H9 (cell line): ENCODE data around the gene TEAD1. TPM values are rescaled to one million over a fixed set of nuclear protein-coding genes. Genes with fewer than 3 reads are reported as not detected.

ENCODE experiments used
- DNase-seq: peaks from one replicate; pipeline ENCODE4 v3.0.0-alpha.2; 2017
- H2AFZ ChIP-seq: one replicate; pipeline ENCODE4 v1.6.1; 2013; ENCODE audit warnings: mild to moderate bottlenecking, low read length, control low read depth, moderate library complexity
- H2AK5ac ChIP-seq: 2 replicates; pipeline ENCODE4 v1.6.1; 2013; ENCODE audit warnings: low read length, control low read depth, mixed read lengths; ENCODE audit not compliant: insufficient read length
- H2BK120ac ChIP-seq: one replicate; pipeline ENCODE4 v1.6.1; 2013; ENCODE audit warnings: low read depth, mild to moderate bottlenecking, low read length, control low read depth, inconsistent platforms; ENCODE audit not compliant: poor library complexity, severe bottlenecking
- H2BK12ac ChIP-seq: 2 replicates; pipeline ENCODE4 v1.6.1; 2013; ENCODE audit warnings: low read length, control low read depth, mixed read lengths, low read depth; ENCODE audit not compliant: insufficient read length
- H2BK15ac ChIP-seq: 2 replicates; pipeline ENCODE4 v1.6.1; 2013; ENCODE audit warnings: low read depth, low read length, control low read depth
- H2BK20ac ChIP-seq: one replicate; pipeline ENCODE4 v1.6.1; 2013; ENCODE audit warnings: low read depth, mild to moderate bottlenecking, low read length, control low read depth, inconsistent platforms; ENCODE audit not compliant: poor library complexity, severe bottlenecking
- H2BK5ac ChIP-seq: 2 replicates; pipeline ENCODE4 v1.6.1; 2013; ENCODE audit warnings: low read length, control low read depth, mixed read lengths; ENCODE audit not compliant: insufficient read length
- H3K14ac ChIP-seq: 2 replicates; pipeline ENCODE4 v1.6.1; 2013; ENCODE audit warnings: low read length, control low read depth; ENCODE audit not compliant: insufficient read depth
- H3K18ac ChIP-seq: 2 replicates; pipeline ENCODE4 v1.6.1; 2013; ENCODE audit warnings: low read depth, mild to moderate bottlenecking, mixed read lengths, low read length, control low read depth; ENCODE audit not compliant: insufficient read length
- H3K23ac ChIP-seq: 2 replicates; pipeline ENCODE4 v1.6.1; 2013; ENCODE audit warnings: low read length, control low read depth, mixed read lengths, low read depth; ENCODE audit not compliant: insufficient read length
- H3K23me2 ChIP-seq: 2 replicates; pipeline ENCODE4 v1.6.1; 2013; ENCODE audit warnings: low read depth, mild to moderate bottlenecking, mixed read lengths, low read length, control low read depth; ENCODE audit not compliant: insufficient read length, poor library complexity, severe bottlenecking
- H3K27ac ChIP-seq: 2 replicates; pipeline ENCODE4 v1.5.1; 2013; ENCODE audit warnings: low read length, control low read depth, mixed read lengths, low read depth; ENCODE audit not compliant: insufficient read length
- H3K27me3 ChIP-seq: 2 replicates; pipeline ENCODE4 v1.6.1; 2013; ENCODE audit warnings: low read length, control low read depth, inconsistent platforms; ENCODE audit not compliant: insufficient read depth
- H3K4ac ChIP-seq: 2 replicates; pipeline ENCODE4 v1.6.1; 2013; ENCODE audit warnings: low read depth, mild to moderate bottlenecking, control low read depth, inconsistent platforms, low read length, moderate library complexity
- H3K4me1 ChIP-seq: 2 replicates; pipeline ENCODE4 v1.6.1; 2013; ENCODE audit warnings: low read length, control low read depth, inconsistent platforms; ENCODE audit not compliant: insufficient read depth
- H3K4me2 ChIP-seq: 2 replicates; pipeline ENCODE4 v1.6.1; 2013; ENCODE audit warnings: low read length, control low read depth, mixed read lengths; ENCODE audit not compliant: insufficient read length, insufficient read depth
- H3K56ac ChIP-seq: 2 replicates; pipeline ENCODE4 v1.6.1; 2013; ENCODE audit warnings: low read depth, mild to moderate bottlenecking, mixed read lengths, low read length, control low read depth; ENCODE audit not compliant: insufficient read length
- H3K79me1 ChIP-seq: 2 replicates; pipeline ENCODE4 v1.6.1; 2013; ENCODE audit warnings: low read depth, mild to moderate bottlenecking, moderate library complexity, low read length, control low read depth, inconsistent platforms; ENCODE audit not compliant: insufficient read depth, poor library complexity, severe bottlenecking
- H3K79me2 ChIP-seq: 2 replicates; pipeline ENCODE4 v1.6.1; 2013; ENCODE audit warnings: low read length, control low read depth, inconsistent platforms; ENCODE audit not compliant: insufficient read depth
- H3K9ac ChIP-seq: 2 replicates; pipeline ENCODE4 v1.6.1; 2013; ENCODE audit warnings: low read length, control low read depth, mixed read lengths; ENCODE audit not compliant: insufficient read length; ENCODE audit errors: extremely low read depth
- H3K9me3 ChIP-seq: one replicate; pipeline ENCODE4 v1.6.1; 2013; ENCODE audit warnings: low read depth, low read length, inconsistent platforms; ENCODE audit not compliant: control insufficient read depth
- H3T11ph ChIP-seq: one replicate; pipeline ENCODE4 v1.6.1; 2013; ENCODE audit warnings: mild to moderate bottlenecking, low read length, control low read depth, inconsistent platforms
- H4K20me1 ChIP-seq: one replicate; pipeline ENCODE4 v1.6.1; 2013; ENCODE audit not compliant: control insufficient read depth, insufficient read length, insufficient read depth
- H4K5ac ChIP-seq: 2 replicates; pipeline ENCODE4 v1.6.1; 2013; ENCODE audit warnings: low read depth, mild to moderate bottlenecking, mixed read lengths, low read length, control low read depth; ENCODE audit not compliant: insufficient read length
- H4K8ac ChIP-seq: replicated peaks from 2 replicates; pipeline ENCODE4 v1.6.1; 2013; ENCODE audit warnings: low read length, control low read depth, mixed read lengths, low read depth; ENCODE audit not compliant: insufficient read length
- H4K91ac ChIP-seq: 2 replicates; pipeline ENCODE4 v1.6.1; 2013; ENCODE audit warnings: low read depth, mild to moderate bottlenecking, moderate library complexity, mixed read lengths, low read length, control low read depth; ENCODE audit not compliant: insufficient read length
- H3K27ac Mint-ChIP-seq, 3 experiments: 2 replicates in 2 of 3; 3 replicates in 1 of 3; pipeline ENCODE4 v1.8.0; 2020 to 2021; ENCODE audit warnings: mixed read lengths in 3 of 3, mild to moderate bottlenecking in 1 of 3, moderate library complexity in 1 of 3
- H3K27me3 Mint-ChIP-seq: 2 replicates; pipeline ENCODE4 v1.8.0; 2021; ENCODE audit warnings: low read depth, mild to moderate bottlenecking, moderate library complexity, mixed read lengths
- H3K36me3 Mint-ChIP-seq, 3 experiments: 2 replicates in 2 of 3; 3 replicates in 1 of 3; pipeline ENCODE4 v1.8.0; 2020 to 2021; ENCODE audit warnings: low read depth in 3 of 3, mixed read lengths in 3 of 3; ENCODE audit not compliant: insufficient read depth in 1 of 3
- H3K4me1 Mint-ChIP-seq, 2 experiments: 2 replicates each; pipeline ENCODE4 v1.8.0; 2020; ENCODE audit warnings: mixed read lengths in 2 of 2
- H3K4me3 Mint-ChIP-seq, 2 experiments: 2 replicates in 1 of 2; 3 replicates in 1 of 2; pipeline ENCODE4 v1.8.0; 2020 to 2021; ENCODE audit warnings: mild to moderate bottlenecking in 2 of 2, mixed read lengths in 2 of 2, moderate library complexity in 1 of 2
- H3K9me3 Mint-ChIP-seq, 2 experiments: 2 replicates in 1 of 2; 3 replicates in 1 of 2; pipeline ENCODE4 v1.8.0; 2020; ENCODE audit warnings: mild to moderate bottlenecking in 2 of 2, mixed read lengths in 2 of 2, moderate library complexity in 1 of 2
- WGBS: extraction: QIAGEN DNeasy Blood & Tissue Kit; methylation state at CpG from one replicate; pipeline ENCODE4 v1.1.7; 2013; ENCODE audit warnings: missing lambda C conversion rate, low lambda C conversion rate, mixed read lengths; ENCODE audit not compliant: insufficient read length; ENCODE audit errors: extremely low coverage; 5-methylcytosine and 5-hydroxymethylcytosine counted together
- total RNA-seq: library from RNA; stranded (reverse); gene quantifications from 2 replicates; pipeline ENCODE4 v1.2.1, GENCODE V29; 2021
- TF ChIP-seq, protein P1 (sequence below): fragments of 200-600 bp; sonication (generic); conservative IDR thresholded peaks from 3 replicates; pipeline ENCODE4 v1.8.0; 2021; ENCODE audit warnings: antibody characterized with exemption, mild to moderate bottlenecking

Gene TEAD1
- total RNA-seq, 1 experiment from 2014 or later, result 75.1 TPM

DNA sequence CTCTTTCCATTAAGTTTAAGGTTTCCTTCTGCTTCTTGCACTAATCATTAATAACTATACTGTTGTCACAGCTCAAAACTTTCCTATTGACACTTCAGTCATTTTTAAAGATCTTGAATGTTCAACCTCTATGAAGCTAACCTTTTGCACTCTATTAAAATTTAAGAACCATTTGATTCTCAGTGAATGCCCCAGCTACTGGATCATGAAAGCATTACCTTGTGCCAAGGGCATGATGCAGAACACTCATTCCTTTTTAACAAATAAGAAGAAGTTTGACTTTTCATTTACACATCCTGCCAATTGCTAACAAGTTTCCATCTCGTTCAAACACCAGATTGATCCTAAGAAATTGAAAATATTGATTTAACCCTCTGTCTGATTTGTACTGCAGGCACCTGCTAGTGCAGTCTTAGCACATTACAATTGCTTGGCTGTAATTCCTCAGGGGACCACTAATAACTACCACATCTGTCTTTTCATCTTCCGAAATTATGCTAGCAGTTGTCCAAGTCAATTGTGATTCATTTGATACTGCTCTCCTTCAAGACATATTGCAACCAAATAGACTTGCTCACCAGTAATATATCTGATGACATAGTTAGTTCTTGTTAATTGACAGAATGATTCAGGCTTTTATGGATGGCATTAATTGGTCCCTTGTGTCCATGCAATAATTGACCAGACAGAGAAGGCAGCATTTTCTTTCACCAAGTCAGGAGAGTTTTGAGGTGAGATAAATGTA, 158.4 kb downstream of the TEAD1 start:
- H4K8ac ChIP-seq, result no peak overlapping the region
- no peak overlapping the region for H3K18ac ChIP-seq
- DNase-seq, result no peak
- H2AK5ac ChIP-seq, result no peak overlapping the region
- H2BK120ac ChIP-seq, result no peak overlapping the region
- H3K27ac ChIP-seq, result no peak overlapping the region
- no peaks in the 10 kb centered on the region for H3K9me3 ChIP-seq
- H3K23me2 ChIP-seq, result peaks cover 6% of the 10 kb centered on the region
- H3K4ac ChIP-seq, result no peak overlapping the region
- H3K79me1 ChIP-seq, result no peaks in the 10 kb centered on the region
- no peak overlapping the region for H3T11ph ChIP-seq
- no peak overlapping the region for H2AFZ ChIP-seq
- H2BK15ac ChIP-seq, result no peak overlapping the region
- peaks cover 3% of the 10 kb centered on the region; the same call in 1 of the 2 replicates for H3K79me2 ChIP-seq
- no peaks in the 10 kb centered on the region for H3K27me3 ChIP-seq
- H3K27ac Mint-ChIP-seq, result no peak overlapping the region
- H4K5ac ChIP-seq, result no peak overlapping the region
- H3K36me3 Mint-ChIP-seq, result peaks cover 0 to 8% (median 7%) of the 10 kb centered on the region in 3 experiments; a peak in 3 of 7 replicates
- TF ChIP-seq, protein P1, sequence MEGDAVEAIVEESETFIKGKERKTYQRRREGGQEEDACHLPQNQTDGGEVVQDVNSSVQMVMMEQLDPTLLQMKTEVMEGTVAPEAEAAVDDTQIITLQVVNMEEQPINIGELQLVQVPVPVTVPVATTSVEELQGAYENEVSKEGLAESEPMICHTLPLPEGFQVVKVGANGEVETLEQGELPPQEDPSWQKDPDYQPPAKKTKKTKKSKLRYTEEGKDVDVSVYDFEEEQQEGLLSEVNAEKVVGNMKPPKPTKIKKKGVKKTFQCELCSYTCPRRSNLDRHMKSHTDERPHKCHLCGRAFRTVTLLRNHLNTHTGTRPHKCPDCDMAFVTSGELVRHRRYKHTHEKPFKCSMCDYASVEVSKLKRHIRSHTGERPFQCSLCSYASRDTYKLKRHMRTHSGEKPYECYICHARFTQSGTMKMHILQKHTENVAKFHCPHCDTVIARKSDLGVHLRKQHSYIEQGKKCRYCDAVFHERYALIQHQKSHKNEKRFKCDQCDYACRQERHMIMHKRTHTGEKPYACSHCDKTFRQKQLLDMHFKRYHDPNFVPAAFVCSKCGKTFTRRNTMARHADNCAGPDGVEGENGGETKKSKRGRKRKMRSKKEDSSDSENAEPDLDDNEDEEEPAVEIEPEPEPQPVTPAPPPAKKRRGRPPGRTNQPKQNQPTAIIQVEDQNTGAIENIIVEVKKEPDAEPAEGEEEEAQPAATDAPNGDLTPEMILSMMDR, result no peak
- no CpG with 5 or more reads among the region's 2 CpGs for WGBS
- H3K4me1 ChIP-seq, result peaks cover 11% of the 10 kb centered on the region; the same call in 1 of the 2 replicates
- H3K4me2 ChIP-seq, result no peak overlapping the region
- peaks cover 43 to 56% of the 10 kb centered on the region in 2 experiments for H3K4me1 Mint-ChIP-seq
- no peak overlapping the region for H3K14ac ChIP-seq
- no peak overlapping the region for H3K4me3 Mint-ChIP-seq
- H4K91ac ChIP-seq, result no peak overlapping the region
- H3K9me3 Mint-ChIP-seq, result no peaks in the 10 kb centered on the region
- no peak overlapping the region for H3K9ac ChIP-seq
- no peak overlapping the region for H2BK20ac ChIP-seq
- no peak overlapping the region for H3K23ac ChIP-seq
- H3K27me3 Mint-ChIP-seq, result no peaks in the 10 kb centered on the region; the same call in 1 of the 2 replicates
- H2BK12ac ChIP-seq, result no peak overlapping the region
- H3K56ac ChIP-seq, result no peak overlapping the region
- H4K20me1 ChIP-seq, result no peaks in the 10 kb centered on the region
- no peak overlapping the region for H2BK5ac ChIP-seq
